ENCODE data around the gene USP48.

- no peak for TF ChIP-seq CTCF (tag by site-specific recombination; IDR thresholded peaks at IDR 0.05)
- TF ChIP-seq GLIS2 (tag by site-specific recombination; IDR thresholded peaks at IDR 0.05), result no peak
- TF ChIP-seq KLF16 (tag by site-specific recombination; IDR thresholded peaks at IDR 0.05), result no peak
- no peak for TF ChIP-seq ZNF239 (tag by site-specific recombination; IDR thresholded peaks at IDR 0.05)
- no peak for TF ChIP-seq ZNF423 (tag by site-specific recombination; IDR thresholded peaks at IDR 0.05)
- TF ChIP-seq ZBTB49 (tag by site-specific recombination; IDR thresholded peaks at IDR 0.05; ENCODE audit: low read depth), result no peak
- no peak for TF ChIP-seq ZBTB21 (tag by site-specific recombination; IDR thresholded peaks at IDR 0.05)
These were observed 11.7 kb upstream of the USP48 start for GRCh38 chr1:21794656-21795055.
